ENCODE results near the gene MASP2.

DNA sequence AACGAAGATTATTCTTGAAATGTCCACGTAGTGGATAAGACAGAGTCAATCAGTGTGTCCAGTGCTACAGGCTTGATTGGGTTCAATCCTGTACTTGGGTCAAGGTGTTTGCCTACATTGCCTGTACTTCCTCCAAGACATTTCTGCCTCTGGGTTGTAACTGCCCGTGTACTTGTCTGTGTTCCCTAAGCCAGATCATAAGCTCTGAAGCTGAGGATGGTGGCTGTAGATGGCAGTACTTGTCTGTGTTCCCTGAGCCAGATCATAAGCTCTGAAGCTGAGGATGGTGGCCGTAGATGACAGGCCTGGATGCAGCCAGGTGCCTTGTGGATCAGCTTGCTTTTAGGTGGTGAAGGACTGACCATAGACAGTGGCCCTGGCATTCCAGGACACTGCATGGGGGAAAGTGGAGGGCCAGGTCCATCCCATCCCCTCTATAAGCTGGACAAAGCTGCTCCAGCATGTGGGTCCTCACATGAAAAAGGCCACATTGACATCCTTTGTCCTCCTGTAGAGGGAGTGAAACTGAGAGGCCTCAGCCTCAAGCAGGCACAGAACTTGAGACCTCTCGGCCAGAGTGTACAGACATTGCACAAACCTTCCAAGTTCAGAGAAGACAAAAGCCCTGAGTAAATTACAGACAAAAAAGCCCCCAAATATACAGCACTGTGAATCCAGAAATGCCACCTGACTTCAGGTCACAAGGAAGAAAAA is 14.8 kb upstream of the MASP2 start:
- TF ChIP-seq, protein P1, sequence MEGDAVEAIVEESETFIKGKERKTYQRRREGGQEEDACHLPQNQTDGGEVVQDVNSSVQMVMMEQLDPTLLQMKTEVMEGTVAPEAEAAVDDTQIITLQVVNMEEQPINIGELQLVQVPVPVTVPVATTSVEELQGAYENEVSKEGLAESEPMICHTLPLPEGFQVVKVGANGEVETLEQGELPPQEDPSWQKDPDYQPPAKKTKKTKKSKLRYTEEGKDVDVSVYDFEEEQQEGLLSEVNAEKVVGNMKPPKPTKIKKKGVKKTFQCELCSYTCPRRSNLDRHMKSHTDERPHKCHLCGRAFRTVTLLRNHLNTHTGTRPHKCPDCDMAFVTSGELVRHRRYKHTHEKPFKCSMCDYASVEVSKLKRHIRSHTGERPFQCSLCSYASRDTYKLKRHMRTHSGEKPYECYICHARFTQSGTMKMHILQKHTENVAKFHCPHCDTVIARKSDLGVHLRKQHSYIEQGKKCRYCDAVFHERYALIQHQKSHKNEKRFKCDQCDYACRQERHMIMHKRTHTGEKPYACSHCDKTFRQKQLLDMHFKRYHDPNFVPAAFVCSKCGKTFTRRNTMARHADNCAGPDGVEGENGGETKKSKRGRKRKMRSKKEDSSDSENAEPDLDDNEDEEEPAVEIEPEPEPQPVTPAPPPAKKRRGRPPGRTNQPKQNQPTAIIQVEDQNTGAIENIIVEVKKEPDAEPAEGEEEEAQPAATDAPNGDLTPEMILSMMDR (IDR thresholded peaks at IDR 0.05), result no peak
- TF ChIP-seq POLR2A (IDR thresholded peaks at IDR 0.05; ENCODE audit: low read depth), result no peak
